HG03571 (cell line): Measurements from ENCODE around the gene E2F8.

Experiments
- ATAC-seq: cut with Tn5 transposase; IDR thresholded peaks from one replicate; pipeline ENCODE4 v1.9.1; 2021; ENCODE audit not compliant: unreplicated experiment

E2F8 gene

GRCh38 chr11:19220903-19221724, 19.6 kb downstream of the E2F8 start:
- ATAC-seq = no peak

GRCh38 chr11:19218786-19219460, 21.8 kb downstream of the E2F8 start:
- ATAC-seq = no peak

GRCh38 chr11:19218216-19218615, 22.5 kb downstream of the E2F8 start:
- ATAC-seq = no peak

GRCh38 chr11:19216709-19217374, 23.9 kb downstream of the E2F8 start:
- no peak for ATAC-seq

- ATAC-seq = no peak
Observed at GRCh38 chr11:19216021-19216420, 24.7 kb downstream of the E2F8 start.

- ATAC-seq = no peak
Observed at GRCh38 chr11:19209617-19210370, 31.0 kb downstream of the E2F8 start.

GRCh38 chr11:19208959-19209546, 31.7 kb downstream of the E2F8 start:
- ATAC-seq = no peak

- no peak for ATAC-seq
Observed at GRCh38 chr11:19208181-19208580, 32.6 kb downstream of the E2F8 start.

GRCh38 chr11:19204836-19205235, 35.9 kb downstream of the E2F8 start:
- ATAC-seq = no peak

GRCh38 chr11:19201737-19202605, 38.8 kb downstream of the E2F8 start, which contains the start of gene CSRP3:
CSRP3 (minus strand) TSS chr11:19201983; CDS start chr11:19192448, 9,535 bp downstream.
- no peak for ATAC-seq

- ATAC-seq = no peak
Observed at GRCh38 chr11:19200410-19201201, 40.1 kb downstream of the E2F8 start.

GRCh38 chr11:19199771-19200170, 41.0 kb downstream of the E2F8 start:
- no peak for ATAC-seq

- ATAC-seq = no peak
Observed at GRCh38 chr11:19199048-19199447, 41.7 kb downstream of the E2F8 start.

- ATAC-seq = no peak
Observed at GRCh38 chr11:19196432-19196831, 44.3 kb downstream of the E2F8 start.

GRCh38 chr11:19194620-19195308, 46.0 kb downstream of the E2F8 start:
- no peak for ATAC-seq

GRCh38 chr11:19193916-19194315, 46.8 kb downstream of the E2F8 start:
- no peak for ATAC-seq

GRCh38 chr11:19191530-19192169, 49.1 kb downstream of the E2F8 start:
- ATAC-seq = no peak

- no peak for ATAC-seq
Observed at GRCh38 chr11:19187833-19188258, 52.9 kb downstream of the E2F8 start.
